ENCODE results near the gene LRMDA. TPM values are rescaled to one million over a fixed set of nuclear protein-coding genes. Genes with fewer than 3 reads are reported as not detected.

LRMDA gene
- total and polyA plus RNA-seq, 2 donors (not counting 1 experiment from before 2014, with no cell fraction given), result 0.12 TPM; not detected in 1

DNA sequence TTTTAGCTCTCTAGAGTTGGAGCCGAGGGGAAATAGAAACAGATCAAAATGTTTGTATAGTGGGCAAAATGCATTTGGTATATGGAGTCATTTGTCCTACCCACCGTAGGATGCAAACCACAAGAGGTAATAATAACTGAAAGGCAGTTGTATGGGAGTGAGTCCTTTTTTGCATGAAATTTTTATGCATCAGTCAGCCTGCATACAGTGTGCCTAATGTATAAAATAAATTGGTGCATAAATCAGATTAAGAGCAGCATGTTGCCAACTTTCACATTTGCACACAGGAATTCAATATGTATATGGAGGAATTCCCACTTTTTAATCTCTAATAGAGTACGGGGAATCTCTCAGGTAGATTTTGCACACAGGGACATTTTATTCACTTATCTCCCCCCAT is 262.8 kb downstream of the LRMDA start:
- Mint-ChIP-seq H3K4me1 (no peaks in the 10 kb centered on the region), H3K9me3 (ENCODE audit: insufficient read depth) (no peaks in the 10 kb centered on the region), H3K4me3 (no peak overlapping the region), H3K27me3 (no peaks in the 10 kb centered on the region), H3K27ac (no peak overlapping the region)
- WGBS (ENCODE audit: insufficient coverage), result 100% methylated on average over 1 of the region's 3 CpGs
- Histone ChIP-seq H3K4me1 (ENCODE audit: control insufficient read depth in 2 of 2, insufficient read depth in 2 of 2, low read length in 2 of 2) (no peaks in the 10 kb centered on the region), H3K36me3 (replicated peaks in 1 of 2; ENCODE audit: control extremely low read depth in 1 of 2, control insufficient read depth in 1 of 2, extremely low read depth in 1 of 2, insufficient read depth in 2 of 2, low read length in 1 of 2) (no peaks in the 10 kb centered on the region), H3K27ac (ENCODE audit: low read length in 2 of 2) (no peak overlapping the region), H2AFZ (ENCODE audit: insufficient read depth, low read depth, low read length, poor library complexity, severe bottlenecking) (no peak overlapping the region), H3K79me2 (ENCODE audit: control insufficient read depth, insufficient read depth, low read length) (no peaks in the 10 kb centered on the region), H3K9me3 (ENCODE audit: control extremely low read depth in 1 of 3, control insufficient read depth in 2 of 3, insufficient read depth in 1 of 3, low read length in 2 of 3) (peaks cover 0 to 3% (median 0%) of the 10 kb centered on the region in 3 donors), H3K9ac (ENCODE audit: low read length) (no peak overlapping the region), H3K4me2 (replicated peaks; ENCODE audit: low read depth, low read length, poor library complexity, severe bottlenecking) (no peak overlapping the region), H4K20me1 (ENCODE audit: control insufficient read depth, insufficient read depth, low read length, poor library complexity, severe bottlenecking) (no peaks in the 10 kb centered on the region), H3K4me3 (ENCODE audit: control extremely low read depth in 1 of 5, extremely low read depth in 1 of 5, insufficient read depth in 1 of 5, low read depth in 2 of 5, low read length in 4 of 5) (no peak overlapping the region), H3K27me3 (replicated peaks in 1 of 4; ENCODE audit: control extremely low read depth in 1 of 4, control insufficient read depth in 3 of 4, insufficient read depth in 4 of 4, low read length in 3 of 4) (no peaks in the 10 kb centered on the region)
- POLR2A ChIA-PET, result no interaction called here
- ATAC-seq (ENCODE audit: low read depth), result no peak
- DNase-seq, result no peak
- CTCF ChIA-PET, result no interaction called here
- intact Hi-C loops (cut with micrococcal nuclease), result no loop called here
- TF ChIP-seq EZH2 (IDR thresholded peaks at IDR 0.05; ENCODE audit: borderline replicate concordance, insufficient read depth, low read depth, low read length, poor library complexity, severe bottlenecking) (no peak), CTCF (IDR thresholded peaks at IDR 0.05) (no peak)

DNA sequence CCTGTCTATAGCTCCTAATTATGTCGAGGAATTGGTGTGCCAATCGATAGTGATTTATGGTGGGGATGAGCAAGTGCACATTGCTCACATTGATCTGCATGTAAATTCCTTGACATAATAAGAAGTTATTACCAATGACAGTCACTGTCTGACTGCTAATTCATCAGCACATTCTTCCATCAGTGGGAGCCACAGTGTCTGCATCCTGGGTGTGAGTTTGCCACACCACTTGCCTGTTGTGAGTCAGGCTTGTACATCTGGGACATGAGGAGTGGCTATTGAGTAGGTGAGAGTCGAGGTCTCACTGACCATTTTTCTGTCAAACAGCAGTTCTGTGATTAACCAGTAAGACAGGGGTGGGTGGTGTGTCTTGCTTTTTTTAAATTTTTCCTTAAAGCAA is 263.4 kb downstream of the LRMDA start:
- POLR2A ChIA-PET, result no interaction called here
- WGBS (ENCODE audit: insufficient coverage), result no CpG with 5 or more reads among the region's 3 CpGs
- Histone ChIP-seq H3K27me3 (replicated peaks in 1 of 4; ENCODE audit: control extremely low read depth in 1 of 4, control insufficient read depth in 3 of 4, insufficient read depth in 4 of 4, low read length in 3 of 4) (no peaks in the 10 kb centered on the region), H3K4me2 (replicated peaks; ENCODE audit: low read depth, low read length, poor library complexity, severe bottlenecking) (no peak overlapping the region), H3K36me3 (replicated peaks in 1 of 2; ENCODE audit: control extremely low read depth in 1 of 2, control insufficient read depth in 1 of 2, extremely low read depth in 1 of 2, insufficient read depth in 2 of 2, low read length in 1 of 2) (no peaks in the 10 kb centered on the region), H3K4me1 (ENCODE audit: control insufficient read depth in 2 of 2, insufficient read depth in 2 of 2, low read length in 2 of 2) (no peaks in the 10 kb centered on the region), H3K27ac (ENCODE audit: low read length in 2 of 2) (no peak overlapping the region), H2AFZ (ENCODE audit: insufficient read depth, low read depth, low read length, poor library complexity, severe bottlenecking) (no peak overlapping the region), H3K79me2 (ENCODE audit: control insufficient read depth, insufficient read depth, low read length) (no peaks in the 10 kb centered on the region), H3K9me3 (ENCODE audit: control extremely low read depth in 1 of 3, control insufficient read depth in 2 of 3, insufficient read depth in 1 of 3, low read length in 2 of 3) (no peaks in the 10 kb centered on the region), H4K20me1 (ENCODE audit: control insufficient read depth, insufficient read depth, low read length, poor library complexity, severe bottlenecking) (no peaks in the 10 kb centered on the region), H3K4me3 (ENCODE audit: control extremely low read depth in 1 of 5, extremely low read depth in 1 of 5, insufficient read depth in 1 of 5, low read depth in 2 of 5, low read length in 4 of 5) (no peak overlapping the region), H3K9ac (ENCODE audit: low read length) (no peak overlapping the region)
- DNase-seq (no peak), ATAC-seq (ENCODE audit: low read depth) (no peak)
- H3K9me3 Mint-ChIP-seq (ENCODE audit: insufficient read depth), result no peaks in the 10 kb centered on the region
- CTCF ChIA-PET, result no interaction called here
- intact Hi-C loops (cut with micrococcal nuclease), result no loop called here
- no peaks in the 10 kb centered on the region for H3K4me1 Mint-ChIP-seq
- H3K27ac Mint-ChIP-seq, result no peak overlapping the region
- H3K4me3 Mint-ChIP-seq, result no peak overlapping the region
- no peaks in the 10 kb centered on the region for H3K27me3 Mint-ChIP-seq
- no peak for TF ChIP-seq CTCF (IDR thresholded peaks at IDR 0.05)
- TF ChIP-seq EZH2 (IDR thresholded peaks at IDR 0.05; ENCODE audit: borderline replicate concordance, insufficient read depth, low read depth, low read length, poor library complexity, severe bottlenecking), result no peak
